GDM1 (cell line): Measurements from ENCODE around the gene ILF3.

ENCODE experiments used
- DNase-seq: peaks from one replicate; lab custom pipeline; 2025; lab: John Stamatoyannopoulos, UW

ILF3 gene

DNA sequence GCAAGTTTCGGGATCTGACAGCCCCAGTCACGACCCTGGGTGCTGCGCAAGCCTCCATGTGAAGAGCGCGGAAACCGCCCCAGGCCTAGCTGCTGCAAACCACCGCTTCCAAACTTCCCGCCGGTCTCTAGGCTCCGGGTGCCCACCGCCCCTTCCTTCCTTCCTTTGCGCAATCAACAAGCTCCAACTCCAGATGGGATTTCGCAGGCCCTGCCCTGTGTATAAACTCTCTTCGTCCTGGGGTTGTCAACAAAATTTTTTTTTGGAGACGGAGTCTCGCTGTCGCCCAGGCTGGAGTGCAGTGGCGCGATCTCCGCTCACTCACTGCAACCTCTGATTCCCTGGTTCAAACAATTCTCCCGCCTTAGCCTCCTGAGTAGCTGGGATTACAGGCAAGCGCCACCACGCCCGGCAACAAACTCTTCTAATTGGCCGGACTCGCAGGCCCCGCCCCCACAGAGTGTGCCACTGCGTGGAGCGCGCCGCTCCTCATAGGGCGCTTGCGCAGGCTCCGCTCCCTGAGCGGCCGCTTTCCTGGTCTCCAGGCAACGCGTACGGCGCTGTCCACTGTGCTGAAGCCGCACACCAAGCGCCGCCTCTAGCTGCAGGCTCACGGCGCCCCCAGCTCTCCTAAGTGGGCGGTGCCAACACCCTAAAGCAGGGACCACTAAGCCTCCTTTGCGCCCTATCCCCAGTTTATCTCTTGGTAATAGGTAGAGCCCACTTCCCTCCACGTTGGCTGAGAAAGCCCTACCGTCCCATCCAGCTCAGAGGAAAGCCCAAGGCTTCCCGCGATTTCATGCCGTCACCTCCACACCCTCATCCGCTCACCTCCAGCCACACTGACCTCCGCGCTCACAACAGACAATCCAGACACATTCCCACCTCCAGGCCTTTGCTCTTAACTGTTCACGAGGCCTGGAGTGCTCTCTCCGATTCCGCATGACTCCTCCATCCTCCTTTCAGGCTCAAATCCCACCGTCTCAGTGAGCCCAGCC, 41.6 kb downstream of the ILF3 start:
- DNase-seq: peak; percentile 91

DNA sequence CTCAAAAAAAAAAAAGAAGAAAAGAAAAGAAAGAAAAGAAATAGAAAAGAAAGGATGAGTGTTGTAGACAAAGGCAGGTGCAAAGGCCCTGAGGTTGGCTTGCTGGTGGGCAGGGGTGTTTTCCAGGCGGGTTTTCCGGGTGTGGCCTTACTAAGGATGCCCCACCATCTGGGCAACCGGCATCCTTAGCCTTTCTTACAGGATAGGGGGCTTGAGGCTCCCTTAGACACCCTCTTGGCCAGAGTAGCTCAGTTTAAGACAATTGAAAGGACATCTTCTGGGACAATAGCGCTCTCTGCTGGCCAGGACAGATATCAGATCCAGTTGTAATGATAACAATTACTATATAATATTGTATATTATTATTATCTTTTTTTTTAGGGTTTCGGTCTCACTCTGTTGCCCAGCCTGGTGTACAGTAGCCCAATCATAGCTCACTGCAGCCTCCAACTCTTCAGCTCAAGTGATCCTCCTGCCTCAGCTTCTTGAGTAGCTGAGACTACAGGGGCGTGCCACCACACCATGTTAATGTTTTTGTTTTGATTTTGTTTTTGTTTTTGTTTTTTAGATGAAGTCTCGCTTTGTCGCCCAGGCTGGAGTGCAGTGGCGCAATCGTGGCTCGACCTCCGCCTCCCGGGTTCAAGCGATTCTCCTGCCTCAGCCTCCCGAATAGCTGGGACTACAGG, 45.6 kb downstream of the ILF3 start:
- peak; percentile 45 for DNase-seq

DNA sequence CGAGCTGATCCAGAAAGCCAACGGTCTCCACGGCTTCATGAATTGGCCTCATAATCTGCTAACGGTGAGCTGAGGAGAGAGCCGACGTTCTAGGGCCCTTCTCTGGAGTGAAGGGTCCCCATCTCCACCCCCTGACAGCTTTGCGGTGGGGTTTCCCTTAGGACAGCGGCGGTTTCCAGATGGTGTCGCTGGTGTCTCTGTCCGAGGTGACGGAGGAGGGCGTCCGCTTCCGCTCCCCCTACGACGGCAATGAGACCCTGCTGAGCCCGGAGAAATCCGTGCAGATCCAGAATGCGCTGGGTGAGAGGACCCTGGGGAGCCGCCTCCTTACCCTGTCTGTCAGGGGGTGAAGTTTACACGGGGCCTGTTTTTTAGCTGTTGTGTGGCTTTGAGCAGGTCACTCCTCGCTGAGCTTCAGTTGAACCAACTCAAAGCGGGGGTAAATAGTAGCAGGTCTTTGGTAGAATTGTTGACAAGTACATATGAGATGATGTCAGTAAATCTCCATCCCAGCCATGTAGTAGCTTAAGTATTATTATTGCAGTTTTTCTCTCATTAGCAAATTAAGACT, 47.9 kb downstream of the ILF3 start:
- no peak for DNase-seq

DNA sequence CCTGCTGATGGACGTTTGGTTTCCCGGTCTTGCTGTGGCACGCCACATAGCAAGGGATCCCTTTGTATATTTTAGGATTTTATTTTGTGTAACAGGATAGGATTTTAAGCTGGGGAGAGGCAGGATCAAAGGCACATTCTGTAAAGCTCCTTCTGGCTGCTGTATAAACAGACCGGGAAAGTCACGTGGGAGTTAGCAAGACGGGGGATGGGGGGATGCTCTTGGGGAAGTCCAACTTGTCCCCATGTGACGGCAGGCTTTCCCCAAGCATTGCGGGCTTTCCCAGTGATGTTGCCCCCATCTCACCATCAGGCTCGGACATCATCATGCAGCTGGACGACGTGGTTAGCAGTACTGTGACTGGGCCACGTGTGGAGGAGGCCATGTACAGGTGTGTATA, 52.8 kb downstream of the ILF3 start:
- DNase-seq: no peak

DNA sequence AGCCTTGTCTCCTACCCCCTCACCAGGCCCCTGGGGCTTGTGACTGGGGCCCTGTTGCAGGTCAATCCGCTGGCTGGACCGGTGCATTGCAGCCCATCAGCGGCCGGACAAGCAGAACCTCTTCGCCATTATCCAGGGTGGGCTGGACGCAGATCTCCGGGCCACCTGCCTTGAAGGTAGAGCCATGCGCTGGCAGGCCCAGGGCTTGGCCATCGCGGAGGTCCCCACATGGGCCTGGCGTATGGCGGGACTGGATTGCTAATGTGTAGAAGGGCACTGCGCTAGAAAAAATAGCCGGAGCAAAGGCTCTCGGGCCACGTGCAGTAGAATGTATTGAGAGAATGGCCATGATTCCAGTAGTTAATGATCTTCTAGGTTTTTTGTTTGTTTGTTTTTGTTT, 53.3 kb downstream of the ILF3 start:
- DNase-seq: no peak

DNA sequence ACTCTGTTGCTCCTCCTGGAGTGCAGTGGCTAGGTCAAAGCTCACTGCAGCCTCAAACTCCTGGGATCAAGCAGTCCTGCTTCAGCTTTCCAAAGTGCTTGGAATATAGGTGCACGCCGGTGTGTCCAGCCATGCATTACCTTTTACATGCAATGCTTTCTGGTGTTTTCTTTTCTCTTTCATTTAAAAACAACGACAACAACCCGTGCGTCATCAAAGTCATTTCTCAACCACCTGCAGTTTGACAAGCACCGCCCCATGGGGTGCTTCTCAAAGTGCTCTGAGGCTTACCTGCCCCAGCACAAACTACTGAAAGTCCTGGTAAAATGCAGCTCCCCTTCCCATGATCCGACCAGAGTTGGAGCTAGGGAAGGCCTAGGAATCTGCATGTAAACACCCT, 54.1 kb downstream of the ILF3 start:
- DNase-seq: no peak

DNA sequence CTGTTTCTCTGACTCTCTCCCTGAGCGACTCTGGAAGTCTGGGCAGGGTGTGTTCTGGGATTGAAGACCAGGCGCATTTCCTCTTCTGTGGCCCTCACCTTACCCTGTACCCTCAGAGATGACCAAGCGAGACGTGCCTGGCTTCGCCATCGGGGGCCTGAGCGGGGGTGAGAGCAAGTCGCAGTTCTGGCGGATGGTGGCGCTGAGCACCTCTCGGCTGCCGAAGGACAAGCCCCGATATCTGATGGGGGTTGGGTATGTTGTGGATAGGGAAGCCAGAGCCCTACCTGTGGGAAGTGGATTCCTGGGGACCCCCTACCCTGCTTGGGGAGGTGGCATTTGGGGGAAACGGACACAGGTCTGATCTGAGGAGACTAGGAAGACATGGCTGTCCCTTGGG, 57.9 kb downstream of the ILF3 start:
- no peak for DNase-seq

DNA sequence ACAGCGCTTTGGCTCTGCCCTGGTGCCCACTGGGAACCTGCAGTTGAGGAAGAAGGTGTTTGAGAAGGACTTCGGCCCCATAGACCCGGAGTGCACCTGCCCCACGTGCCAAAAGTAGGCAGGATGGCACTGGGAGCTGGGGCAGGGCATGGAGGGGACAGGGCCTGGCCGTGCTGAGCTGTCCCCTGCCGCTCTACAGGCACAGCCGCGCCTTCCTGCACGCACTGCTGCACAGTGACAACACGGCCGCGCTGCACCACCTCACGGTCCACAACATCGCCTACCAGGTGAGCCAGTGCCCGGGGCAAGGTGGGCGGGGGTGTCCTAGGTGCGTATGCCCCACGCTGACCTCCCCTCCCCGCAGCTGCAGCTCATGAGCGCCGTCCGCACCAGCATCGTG, 58.6 kb downstream of the ILF3 start:
- DNase-seq: no peak

DNA sequence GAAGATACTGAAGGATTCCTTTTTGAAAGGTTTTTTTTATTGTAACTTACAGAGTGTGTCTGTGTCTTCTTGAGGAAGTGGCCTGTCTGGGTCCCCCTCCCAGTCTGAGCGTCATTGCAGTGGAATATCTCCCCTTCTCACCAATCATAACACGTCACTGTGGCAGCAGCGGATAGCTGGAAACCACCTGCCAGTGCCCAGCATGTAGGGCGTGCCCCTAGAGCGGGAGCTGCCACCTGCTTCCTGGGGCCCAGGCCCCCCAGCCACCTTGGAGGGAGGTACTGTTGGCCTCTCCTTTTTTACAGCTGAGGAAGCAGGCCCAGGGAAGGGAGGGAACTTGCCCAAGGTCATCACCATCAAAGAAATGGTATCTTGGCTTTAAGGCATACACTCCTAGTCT, 59.2 kb downstream of the ILF3 start:
- no peak for DNase-seq

DNA sequence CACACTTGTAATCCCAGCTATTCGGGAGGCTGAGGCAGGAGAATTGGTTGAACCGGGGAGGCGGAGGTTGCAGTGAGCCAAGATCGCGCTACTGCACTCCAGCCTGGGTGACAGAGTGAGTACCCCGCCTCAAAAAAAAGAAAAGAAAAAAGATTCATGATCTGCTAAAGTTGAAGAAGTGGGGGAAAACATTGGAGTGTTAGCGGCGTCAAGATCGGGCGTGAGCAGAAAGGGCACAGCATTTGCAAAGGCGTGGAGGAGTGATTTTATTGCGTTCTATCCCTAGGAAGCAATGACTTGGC, 62.9 kb downstream of the ILF3 start:
- no peak for DNase-seq

DNA sequence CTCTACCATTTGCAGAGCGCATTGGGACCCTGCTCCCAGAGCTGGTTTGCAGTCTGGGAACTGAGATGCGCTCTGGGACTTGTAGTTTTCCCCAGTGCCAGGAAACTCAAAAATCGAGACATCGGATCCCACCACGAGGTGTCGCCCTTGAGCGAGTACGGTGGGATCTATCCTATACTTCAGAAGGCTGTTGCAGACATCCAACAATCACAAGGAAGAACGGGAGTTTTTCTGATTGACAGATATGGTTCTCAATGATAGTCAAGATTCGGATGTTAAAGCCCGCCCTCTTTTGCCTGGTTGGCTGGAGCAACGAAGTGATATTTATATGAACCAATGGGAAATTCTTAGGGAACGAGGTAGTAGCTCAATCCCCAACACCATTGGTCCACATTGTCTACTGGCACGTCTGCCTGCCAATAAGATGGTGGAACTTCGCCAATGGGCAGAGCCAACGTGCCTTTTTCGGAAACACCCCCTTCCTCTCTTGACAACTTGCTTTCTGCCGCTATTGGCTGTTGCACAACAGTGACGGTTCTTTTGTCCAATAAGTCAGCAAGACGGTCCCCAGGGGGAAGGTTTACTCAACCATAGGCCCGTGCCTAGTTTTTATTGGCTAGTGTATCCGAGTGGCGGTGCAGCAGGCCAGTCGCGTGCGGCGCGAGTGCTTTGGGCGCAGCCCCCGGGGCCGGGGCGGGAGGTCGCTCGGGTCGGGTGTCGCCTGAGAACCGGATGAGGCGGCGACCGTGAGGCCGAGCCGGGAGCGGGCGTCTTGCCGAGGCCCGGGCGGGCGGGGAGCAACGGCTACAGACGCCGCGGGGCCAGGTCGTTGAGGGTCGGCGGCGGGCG, 63.4 kb downstream of the ILF3 start, which contains the start of gene DNM2:
Gene DNM2 (plus strand): TSS at position 724 of the 849 bp plus-strand sequence. CDS start 164 bp downstream, outside the sequence.
- DNase-seq: peak; percentile 100

DNA sequence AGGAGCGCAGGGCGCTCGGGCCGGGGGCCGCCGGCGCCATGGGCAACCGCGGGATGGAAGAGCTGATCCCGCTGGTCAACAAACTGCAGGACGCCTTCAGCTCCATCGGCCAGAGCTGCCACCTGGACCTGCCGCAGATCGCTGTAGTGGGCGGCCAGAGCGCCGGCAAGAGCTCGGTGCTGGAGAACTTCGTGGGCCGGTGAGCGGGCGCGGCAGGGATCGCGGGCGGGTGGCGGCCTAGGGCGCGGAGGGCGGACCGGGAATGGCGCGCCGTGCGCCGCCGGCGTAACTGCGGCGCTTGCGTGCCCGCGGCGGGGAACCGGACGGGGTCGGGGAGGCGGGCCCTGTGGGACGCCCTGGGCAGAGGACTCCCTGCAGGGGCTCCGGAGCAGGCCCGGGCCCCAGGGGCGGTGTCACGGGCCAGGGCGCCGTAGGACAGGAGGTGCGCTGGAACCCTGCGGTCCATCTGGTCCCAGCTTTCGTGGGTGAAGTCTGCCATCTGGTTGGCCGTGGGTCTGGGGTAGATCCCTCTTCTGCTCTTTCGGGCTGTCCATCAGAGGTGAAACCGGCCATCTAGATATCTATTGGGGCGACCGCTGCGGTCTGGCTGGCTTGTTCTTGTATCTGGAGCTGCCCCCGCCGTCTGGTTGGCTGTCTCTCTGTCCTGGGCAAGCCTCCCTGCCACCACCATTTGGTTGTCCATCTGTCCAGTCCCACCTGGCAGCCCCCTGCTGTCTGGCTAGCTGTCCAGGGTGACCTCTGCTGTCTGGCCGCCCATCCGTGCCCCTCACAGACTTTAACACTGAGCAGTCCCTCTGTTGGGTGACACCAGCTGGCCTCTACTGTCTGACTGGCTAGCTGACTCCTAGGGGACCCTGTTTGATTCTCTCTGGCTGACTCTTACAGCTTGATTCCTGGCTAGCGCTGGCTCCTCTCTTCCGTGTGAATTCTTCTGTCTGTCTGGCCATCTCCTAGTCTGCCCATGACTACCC, 64.4 kb downstream of the ILF3 start:
- DNase-seq: peak; percentile 20

DNA sequence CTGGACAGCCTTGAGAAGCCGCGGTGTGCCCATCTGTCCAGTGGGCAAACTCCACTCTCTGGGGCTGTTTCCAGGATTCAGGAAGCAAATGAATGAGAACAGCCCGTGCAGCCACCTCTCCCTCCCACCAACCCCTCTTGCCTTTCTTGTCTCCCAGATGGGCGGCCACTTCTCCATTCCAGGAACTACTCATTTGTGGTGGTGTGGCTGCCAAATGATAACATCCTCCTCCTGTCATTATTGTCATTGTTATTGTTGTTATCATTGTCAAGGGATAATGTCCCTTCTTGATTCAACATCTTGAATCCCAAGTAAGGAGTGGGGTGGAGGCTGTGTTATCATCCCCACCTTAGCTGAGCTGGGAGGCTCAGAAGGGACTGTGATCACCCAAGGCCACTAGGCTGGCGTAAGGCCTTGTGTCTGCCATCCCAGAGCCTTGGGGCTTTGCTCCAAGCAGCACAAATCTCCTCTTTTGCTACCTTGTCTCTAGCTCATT, 65.4 kb downstream of the ILF3 start:
- DNase-seq: no peak

DNA sequence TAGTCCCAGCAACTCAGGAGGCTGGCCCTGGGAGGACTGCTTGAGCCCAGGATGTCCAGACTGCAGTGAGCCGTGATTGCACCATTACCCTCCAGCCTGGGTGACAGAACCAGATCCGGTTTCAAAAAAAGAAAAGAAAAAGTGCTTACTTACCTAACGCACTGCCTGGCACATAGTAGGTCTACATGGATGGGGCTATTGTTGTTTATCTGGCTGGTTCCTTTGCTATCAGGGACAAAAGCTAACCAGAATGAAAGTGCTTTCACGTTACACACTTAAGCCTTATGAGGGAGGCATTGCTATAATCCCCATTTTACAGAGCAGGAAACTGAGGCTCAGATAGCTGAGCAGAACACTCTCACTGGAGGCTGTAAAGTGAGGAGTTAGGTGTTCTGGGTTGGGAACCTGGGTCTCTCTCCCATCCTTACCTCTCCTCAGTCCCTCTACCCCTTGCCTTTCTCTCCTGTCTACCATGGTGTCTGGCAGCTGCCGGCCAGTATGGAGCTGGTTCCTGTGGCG, 66.5 kb downstream of the ILF3 start:
- DNase-seq: no peak

DNA sequence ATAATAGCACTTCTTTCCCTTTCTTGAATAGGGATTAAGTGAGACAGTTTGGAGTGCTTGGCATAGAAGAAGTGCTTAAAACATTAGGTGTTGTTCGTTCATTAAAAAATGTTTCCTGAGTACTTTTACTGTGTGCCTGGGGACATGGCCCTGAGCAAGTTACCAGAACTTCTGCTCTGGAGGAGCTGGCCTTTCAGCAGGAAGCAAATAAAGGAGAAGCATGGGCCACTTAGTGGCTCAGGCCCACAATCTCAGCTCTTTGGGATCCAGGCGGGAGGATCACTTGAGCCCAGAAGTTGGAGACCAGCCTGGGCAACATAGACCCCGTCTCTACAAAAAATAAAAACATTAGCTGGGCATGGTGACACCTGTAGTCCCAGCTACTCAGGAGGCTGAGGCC, 69.4 kb downstream of the ILF3 start:
- no peak for DNase-seq

DNA sequence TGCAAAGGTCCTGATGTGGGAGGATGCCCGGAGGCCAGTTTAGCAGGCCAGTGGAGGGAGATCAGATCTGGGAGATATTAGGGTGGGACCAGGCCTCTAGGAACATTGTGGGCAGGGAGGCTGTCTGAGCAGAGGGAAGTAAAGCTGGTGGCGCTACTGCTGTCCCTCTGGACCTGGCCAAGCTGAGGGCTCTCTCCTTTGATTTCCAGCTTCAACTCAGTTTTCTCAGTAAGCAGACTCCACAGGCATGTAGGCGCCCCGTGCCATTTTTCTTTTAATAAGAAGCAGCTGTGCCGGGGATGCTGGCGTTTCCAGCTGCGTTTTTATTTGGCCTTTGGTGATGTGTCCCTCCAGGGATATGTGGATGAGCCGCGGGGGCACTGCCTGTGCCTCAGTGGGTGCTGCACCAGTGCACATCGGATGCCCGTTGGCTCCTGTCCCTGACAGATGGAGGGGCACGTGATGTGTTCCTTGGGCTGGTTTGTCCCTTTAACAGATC, 70.5 kb downstream of the ILF3 start:
- DNase-seq: no peak

DNA sequence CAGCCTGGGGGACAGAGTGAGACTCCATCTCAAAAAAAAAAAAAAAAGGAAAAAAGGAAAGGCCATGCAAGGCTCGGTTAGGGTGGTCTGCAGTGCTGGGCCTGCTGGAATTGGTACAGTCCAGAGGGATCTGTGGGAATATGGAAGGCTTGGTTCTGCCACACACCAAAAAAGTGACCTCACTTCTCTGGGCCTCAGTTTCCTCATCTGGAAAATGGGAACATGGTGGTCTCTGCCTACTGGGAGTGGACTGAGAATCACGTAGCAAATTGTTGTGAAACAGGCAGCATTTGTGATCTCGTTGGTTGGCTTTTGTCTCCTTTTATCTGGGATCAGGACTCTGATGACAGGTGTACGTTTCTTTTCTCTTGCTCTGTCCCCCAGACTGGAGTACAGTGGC, 71.3 kb downstream of the ILF3 start:
- DNase-seq: no peak

DNA sequence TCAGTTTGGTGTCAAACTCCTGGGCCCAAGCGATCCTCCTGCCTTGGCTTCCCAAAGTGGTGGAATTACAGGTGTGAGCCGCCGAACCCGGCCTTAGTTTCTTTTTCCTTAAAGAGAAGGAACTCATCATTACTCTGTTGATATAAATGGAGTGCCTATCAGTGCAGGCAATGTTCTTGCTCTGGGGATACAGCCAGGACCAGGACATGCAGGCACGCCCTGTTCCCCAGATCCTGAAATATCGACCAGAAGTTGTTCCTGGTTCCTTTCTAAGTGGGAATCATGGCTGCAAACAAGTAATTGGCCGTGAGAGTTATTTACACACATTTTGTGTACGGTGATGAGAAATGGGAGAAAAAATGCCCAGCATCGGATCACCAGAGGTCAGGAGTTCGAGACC, 72.1 kb downstream of the ILF3 start:
- DNase-seq: no peak

DNA sequence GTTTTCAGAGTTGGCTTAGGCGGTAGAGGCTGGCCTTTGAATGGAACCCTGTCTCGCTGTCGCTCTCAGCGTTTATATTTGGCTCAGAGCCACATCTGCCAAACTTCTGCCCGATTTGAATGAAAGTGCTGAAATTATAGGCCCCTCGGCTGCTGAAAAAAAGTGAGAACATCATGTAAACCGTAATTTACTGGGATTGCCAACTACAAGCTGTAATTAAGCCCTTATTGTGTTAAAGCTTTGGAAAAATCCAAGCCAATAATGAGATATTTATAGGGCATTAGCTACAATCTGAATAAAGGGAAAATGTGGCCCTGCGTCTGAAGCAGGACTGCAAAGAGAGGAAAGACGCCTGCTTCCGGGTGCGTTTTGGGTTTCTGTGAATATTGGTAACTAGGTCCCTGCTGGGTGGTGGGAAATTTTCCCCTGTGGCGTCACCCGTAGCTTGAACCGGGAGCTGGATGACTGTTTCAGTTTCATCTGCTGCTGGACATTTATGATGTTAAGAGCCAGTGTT, 73.6 kb downstream of the ILF3 start:
- DNase-seq: no peak

DNA sequence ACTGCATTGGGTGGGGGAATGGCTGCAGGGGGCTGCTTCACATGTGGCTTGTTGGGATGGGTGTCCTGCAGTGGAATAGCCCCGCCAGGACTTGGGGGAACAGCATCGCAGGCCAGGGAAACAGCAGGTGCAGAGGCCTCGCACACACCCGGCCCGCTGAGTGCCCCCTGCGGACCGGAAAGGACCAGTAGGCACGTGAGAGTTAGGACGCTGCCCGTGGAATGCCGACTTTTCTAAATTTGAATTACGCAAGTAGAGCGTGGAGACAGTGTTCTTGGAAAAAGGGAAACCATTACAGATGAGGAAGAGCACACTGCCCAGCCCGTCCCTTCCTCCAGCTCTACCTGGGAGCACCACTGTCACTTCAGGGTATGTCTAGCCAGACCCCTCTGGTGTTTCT, 75.3 kb downstream of the ILF3 start:
- no peak for DNase-seq
